GM19240 (cell line): ENCODE data around the gene SLC24A4.

ENCODE experiments used
- DNase-seq: peaks from one replicate; pipeline ENCODE4 v3.0.0; 2011; ENCODE audit warnings: low spot score; ENCODE audit not compliant: insufficient read length

SLC24A4 gene

DNA sequence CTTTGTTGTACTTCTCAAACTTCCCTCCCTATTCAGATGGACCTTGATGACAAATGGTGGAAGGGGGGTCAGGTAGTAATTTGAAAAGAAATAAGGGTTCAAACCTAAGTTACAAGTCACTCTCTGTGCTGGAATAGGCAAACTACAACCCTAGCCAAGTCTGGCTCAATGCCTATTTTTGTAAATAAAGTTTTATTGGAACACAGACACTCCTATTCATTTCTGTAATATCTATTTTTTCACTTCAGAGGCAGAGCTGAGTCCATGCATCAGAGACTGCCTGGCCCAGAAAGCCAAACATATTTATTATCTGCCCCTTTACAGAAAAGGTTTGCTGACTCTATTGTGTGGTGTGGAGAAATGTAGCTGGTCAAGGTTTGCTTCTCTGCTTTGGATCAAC lies 112.2 kb downstream of the SLC24A4 start:
- DNase-seq, result no peak

DNA sequence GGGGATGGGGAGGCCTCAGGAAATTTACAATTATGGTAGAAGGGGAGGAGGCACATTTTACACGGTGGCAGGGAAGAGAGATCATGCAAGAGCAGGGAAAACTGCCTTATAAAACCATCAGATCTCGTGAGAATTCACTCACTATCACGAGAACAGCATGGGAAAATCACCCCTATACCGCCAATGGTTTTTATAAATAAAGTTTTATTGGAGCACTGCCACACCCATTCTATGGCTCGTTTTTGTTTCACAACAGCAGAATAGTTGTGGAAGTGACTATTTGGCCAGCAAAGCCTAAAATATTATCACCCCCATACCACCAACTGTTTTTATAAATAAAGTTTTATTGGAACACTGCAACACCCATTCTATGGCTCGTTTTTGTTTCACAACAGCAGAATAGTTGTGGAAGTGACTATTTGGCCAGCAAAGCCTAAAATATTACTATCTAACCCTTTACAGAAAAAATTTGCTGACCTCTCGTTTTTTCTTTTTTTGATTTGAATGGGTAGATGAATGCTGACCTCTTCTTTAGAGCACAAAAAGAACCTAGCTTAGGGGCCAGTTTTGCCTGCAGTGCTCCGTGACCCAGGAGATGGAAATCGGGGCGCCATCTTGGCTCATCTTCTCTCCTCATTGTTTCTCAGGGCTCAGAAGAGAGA lies 113.3 kb downstream of the SLC24A4 start:
- DNase-seq, result no peak

DNA sequence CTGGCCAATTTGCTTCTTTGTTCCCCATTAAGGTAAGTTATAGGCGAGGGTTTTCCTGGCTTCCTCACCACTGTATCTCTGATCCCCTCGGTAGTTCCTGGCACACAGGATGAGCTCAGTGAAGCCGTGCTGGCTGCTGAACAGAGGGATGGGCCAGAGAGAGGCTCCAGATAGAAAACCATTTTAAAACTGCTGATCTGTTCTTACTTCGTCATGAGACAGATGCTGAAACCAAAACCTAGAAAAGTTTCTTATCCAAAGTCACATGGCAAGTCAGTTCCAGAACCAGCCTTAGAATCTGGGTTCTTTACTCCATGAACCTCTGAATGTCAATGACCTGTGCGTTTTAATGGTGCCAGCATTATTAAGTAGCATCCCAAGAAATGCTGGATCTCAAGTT lies 114.3 kb downstream of the SLC24A4 start:
- no peak for DNase-seq

DNA sequence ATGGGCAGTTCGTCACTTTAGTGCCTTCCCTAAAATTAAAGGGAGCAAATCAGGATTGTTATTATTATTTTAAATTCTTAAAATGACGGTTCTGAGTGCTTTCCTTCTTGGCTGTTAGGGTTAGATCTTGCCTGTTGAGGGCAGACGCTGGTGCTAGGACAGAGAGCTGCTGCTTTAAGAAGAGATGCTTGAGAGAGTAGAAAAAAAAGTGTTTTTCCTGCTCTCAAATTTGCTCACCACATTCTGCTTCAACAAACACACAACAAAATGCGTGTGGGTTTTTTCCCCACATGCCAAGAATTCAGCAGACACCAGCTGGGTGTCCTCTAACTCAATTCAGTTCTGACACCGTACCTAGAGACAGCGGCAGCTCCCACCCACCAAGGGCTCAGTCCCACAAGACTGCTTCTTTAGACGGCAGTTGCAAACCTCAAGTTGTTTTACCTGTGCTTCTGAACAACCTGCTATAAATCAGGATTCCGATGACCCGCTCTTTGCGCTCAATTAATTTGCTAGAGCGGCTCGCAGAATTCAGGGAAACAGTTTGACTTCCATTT lies 114.8 kb downstream of the SLC24A4 start:
- no peak for DNase-seq

DNA sequence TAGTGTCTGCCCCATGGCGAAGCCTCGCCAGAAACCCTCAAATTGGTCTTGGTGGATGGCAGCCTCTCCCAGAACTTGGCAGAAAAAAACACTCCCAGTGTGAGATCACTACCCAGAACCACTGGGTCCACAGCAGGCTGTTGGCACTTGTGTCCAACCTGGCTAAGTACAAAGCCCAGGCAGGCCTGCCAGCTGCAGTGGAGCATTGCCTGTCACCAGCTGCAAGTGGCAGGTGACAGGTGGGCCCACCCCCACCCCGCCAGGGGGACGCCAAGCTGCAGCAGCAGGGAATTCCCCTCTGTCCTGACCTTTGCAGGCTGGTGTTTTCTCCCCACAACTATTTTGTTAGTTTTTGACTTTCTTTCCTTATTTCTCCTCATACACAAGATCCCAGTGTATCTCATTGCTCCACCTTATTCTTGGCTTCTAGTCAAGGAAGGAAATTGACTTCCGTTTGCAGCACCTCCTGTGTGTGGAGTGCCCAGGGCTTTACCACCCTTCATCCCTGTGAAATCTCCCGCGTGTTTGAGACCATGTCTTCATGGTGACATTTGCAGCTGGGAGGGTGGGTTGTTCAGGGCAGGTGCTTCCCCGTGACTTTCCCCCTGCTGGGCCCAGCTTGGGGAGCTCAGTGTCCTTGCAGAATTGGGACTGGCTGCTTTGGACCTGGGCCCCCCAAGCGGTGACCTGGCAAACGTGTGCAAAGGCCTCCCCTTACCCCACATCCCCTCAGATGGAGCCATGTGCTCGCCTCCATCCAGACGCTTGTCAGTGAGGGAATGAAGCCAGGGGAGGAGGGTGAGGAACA lies 116.8 kb downstream of the SLC24A4 start:
- DNase-seq, result no peak

DNA sequence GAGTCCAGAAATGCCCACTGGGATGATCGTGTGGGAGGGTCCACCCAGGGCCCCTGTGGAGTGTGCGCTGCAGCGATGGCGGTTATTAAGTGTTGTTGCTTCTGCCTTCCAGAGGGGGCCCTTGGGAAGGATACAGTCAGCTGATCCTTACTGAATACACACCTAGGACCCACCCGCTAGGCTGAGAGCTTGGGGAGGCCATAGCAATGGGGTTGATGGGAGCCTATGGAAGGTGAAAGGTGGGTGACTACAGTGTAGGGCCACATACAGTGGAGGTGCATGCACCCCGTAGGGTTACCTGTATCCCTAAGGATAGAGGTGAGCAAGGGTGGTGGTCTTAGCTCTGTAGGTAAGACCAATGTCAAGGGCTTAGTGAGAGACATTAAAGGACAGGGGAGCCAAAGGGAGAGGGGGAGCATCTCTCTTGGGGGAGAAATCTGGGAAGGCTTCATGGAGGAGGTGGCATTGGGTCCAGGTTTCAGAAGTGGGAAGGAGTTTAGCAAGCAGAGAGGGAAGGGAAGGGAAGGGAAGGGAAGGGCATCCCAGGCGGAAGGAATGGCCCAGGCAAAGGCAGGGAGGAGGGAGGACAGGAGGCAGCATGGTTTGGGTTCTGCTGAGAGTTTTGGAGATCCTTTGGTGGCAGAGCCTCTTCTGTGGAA lies 117.5 kb downstream of the SLC24A4 start:
- no peak for DNase-seq

DNA sequence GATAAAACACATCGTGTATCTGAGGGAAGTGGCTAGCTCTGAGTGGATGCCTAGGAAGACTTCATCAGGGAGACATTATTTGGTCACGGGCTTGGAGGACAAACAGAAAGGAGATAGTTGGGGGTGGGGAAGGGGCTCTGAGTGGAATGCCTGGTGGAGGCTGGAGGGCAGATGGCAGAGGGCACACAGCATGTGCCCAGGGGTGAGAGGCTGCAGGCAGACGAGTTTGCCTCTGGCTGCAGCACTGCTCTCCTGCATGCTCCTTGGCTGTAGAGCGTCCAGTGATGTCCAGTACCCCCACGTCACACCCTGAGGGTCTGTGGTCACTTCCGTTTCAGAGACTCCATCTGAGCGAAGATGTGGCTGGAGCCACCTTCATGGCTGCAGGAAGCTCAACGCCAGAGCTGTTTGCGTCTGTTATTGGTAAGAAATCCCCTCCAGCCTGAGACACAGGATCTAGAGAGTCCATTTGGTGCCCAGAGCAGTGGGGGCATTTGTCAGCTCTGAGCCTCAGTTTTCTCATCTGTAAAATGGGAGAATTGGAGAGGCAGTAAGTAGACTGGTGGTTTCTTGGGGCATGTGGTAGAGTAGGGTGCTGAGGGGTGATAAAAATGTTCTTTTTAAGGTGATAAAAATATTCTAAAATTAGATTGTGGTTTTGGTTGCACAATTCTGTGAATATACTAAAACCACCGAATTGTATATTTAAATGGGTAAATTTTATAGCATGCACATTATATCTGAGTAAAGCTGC lies 119.0 kb downstream of the SLC24A4 start:
- DNase-seq, result no peak

DNA sequence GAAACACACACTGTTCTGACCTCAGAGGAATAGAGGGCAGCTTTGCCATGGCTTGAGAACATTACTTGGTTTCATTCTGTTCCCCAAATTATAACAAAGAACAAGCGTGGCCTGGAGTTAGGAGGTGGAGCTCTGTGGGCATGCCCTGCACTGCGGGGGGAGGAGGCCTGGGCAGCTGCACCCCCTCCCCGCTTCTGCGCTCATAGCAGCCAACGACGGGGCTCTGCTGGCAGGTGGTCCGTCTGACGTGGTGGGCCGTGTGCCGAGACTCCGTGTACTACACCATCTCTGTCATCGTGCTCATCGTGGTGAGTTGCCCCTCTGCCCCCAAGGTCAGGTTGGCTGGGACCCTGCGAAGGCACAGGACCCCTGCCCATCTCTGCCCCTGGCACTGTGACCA lies 120.2 kb downstream of the SLC24A4 start:
- no peak for DNase-seq

DNA sequence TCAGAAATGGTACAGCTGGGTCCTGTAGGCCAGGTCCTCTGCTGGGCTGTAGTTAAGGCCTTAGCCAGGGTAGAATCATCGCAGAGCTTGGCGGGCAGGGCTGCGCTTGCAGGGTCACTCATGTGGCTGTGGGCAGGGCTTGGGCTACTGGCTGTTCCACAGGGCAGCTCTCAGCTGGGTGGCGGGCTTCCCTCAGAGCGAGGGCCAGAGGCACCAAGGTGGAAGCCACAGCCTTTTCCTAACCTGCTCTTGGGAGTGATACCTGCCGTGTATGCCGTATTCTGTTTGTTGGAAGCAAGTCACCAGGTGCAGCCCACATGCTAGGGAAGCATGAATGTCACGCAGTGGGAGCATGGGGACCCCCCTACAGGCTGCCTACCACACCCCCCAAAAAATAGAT lies 120.8 kb downstream of the SLC24A4 start:
- no peak for DNase-seq

DNA sequence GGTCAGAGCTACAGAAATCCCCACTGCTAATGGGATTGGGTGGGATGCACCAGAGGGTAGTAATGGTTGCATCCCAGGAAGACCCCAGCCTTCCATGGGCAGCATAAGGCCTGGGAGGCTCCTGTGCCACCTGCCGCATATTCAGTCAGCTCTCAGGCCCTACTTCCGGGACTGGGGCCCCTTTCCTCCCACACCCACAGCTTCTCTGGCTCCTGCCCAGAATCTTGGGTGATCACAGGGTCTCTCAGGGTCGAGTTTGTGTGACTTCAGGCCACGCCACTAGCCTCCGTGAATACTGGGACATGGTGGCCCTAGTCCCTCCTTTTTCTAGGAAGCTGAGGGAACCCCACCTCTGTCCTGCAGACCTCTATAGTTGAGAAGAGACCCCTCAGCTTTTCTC lies 123.8 kb downstream of the SLC24A4 start:
- no peak for DNase-seq

DNA sequence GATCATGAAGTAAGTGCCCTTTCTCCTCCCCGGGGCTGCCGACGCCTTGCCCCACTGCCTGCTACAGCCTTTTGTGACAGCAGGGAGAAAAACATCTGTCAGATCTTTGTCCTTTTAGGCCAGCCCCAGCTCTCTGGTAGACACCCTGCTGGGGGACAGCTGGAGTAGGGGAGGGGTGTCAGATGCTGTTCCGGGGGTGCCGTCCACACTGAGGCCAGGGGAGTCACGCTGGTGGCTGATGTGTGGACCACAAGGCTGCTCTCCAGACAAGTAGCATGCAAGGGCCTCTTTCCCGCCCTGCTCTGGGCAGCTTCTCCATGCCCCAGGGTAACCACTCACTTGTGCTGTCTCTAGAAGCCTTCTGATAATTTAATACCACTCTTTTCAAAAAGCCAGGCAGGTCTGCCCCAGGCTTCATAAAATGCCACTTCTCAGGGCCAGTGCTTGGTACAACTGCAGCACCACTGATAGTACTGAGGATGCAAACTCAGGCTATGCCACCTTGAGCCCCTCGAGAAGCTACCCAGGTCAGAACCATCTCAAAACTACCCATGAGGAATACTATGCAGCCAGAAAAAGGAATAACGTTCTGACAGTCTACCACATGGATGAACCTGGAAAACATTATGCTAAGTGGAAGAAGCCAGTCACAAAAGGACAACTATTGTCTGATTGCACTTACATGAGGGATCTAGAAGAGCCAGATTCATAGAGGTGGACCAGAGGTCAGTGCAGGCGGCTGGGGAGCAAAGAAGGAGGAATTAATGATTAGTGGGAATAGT lies 124.6 kb downstream of the SLC24A4 start:
- DNase-seq, result no peak

DNA sequence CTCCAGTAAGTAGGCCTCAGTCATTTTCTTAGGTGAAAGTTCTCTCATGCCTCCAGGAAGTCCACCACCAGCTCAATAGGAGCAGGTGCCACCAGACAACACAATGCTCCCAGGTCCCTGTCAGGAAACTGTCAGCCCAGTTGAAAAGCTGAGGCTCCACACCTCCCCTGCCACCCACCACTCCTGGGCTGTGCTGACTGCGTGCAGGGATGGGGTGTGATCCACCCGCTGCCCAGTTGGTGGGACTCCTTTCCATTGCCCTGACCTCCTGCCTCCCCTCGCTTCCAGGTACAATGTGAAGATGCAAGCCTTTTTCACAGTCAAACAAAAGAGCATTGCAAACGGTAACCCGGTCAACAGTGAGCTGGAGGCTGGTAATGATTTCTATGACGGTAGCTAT lies 125.8 kb downstream of the SLC24A4 start:
- no peak for DNase-seq

DNA sequence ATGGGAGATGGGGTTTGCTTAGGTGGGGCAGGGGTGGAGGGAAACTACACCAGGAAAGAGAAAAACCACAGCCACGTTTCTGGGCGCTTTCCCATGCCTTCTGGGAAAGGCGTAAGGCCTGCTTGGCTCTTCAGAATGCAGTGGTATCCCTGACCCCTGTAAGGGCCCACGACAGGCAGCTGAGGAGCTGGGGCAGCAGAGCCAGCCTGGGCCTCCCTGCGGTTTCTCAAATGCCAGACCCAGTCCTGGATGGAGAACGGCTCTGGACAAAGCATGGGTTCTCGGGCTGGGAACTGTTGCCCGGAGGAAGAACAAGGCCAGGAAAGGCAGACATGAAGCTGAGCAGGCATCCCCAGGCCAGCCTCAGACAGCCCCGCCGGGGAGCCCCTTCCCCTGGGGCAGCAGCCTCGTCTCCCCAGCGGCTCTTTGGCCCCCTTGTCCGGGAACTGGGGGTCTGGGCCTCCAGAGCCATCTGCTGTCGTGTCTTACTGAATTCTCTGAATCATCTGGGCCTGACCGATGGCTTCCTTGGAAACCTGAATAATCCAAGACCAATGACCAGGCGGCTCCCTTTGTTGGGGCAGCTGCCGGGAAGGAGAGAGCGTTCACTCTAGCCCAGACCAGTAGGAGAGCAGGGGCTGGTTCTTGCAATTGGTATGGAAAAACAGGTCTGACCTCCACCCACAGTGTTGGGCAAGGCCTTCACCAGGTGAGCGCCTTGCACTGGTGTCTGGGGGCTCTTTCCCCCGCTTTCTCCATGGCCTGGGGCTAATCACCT lies 126.6 kb downstream of the SLC24A4 start:
- DNase-seq, result no peak

DNA sequence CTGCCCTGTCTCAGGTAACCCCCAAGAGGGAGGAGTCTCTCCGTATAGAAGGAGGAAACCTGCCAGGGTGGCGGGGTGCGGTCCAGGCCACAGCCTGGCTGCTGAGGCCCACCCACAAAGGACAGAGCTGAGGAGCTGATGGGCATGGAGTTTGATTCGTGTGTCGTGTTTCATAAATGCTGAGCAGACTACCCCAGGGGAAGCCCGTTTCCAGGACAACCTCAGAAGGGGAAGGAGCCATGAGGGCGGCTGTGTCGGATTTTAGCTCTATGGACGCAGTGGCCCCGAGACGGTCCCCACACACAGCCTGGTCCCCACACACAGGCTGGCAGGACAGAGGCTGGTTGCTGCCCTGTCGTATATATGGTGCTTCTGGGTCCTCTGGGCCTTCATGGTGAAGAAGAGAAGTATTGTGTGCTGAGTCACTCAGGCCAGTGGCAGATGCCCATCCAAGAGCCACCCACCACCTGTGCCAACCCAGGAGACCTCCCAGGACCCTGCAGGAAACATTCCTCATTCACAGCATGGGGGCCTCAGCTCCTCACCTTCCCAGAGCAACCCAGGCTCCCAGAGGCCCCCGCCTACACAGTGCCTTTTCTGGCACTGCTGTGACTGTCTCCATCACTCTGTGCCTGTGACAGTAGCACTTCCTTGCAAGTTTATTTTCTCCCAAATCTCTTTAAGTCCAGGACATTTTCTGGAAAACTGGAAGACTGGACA lies 127.5 kb downstream of the SLC24A4 start:
- no peak for DNase-seq

DNA sequence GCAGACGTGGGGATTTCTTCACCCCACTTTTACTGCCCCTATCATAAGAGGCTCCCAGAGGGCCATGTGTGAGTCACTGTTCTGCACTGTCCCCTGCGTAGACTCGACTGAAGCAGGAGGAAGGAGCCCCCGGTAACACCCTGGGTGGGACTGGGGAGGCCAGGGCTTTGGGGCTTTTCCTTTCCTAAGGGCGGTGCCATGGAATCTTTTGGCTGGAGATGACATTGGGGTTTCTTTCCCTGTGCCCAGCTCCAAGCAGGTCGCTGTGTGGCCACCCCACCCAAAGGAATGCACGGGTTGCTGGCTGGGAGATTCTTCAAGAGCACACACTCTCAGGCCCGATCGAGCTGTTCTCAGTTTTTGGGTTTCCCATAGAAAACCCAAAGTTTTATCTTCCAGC lies 128.3 kb downstream of the SLC24A4 start:
- DNase-seq, result no peak

DNA sequence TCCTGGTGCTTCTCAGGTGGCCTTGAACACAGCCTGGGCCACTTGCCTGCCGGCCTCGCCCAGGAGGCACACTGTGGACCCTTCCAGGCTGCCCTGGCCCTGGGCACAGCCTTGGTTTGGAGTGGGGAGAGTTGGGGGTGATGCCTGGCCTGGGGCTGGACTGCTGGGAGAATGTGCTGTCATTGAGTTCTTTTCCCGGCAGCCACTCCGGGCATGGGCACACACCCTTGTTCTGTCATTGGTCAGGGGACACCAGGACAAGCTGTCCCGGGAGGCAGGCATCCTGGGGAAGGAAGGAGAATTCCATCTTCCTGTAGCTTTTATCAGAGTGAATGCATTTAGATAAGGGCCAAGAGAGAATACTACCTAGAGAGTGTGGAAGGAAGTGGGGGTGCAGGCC lies 128.8 kb downstream of the SLC24A4 start:
- DNase-seq, result no peak

DNA sequence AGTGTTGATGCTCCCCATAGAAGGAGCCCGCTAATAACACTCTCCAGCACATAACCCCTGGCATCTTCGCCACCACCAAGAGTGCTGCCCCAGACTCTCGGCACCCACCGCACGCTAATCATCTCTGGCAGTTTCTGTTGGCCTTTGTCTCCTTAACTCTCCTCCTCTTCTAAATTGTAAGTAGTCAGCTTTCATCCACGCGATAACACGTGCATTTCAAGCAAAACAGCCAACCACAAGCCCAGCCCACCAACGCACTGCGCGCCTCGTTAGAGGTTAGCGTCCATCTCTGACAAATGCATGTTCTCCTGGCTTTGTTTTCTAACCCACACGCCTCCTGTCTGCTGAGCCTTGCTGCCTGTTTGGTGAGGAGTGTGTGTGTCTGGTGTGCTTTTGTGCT lies 129.5 kb downstream of the SLC24A4 start:
- no peak for DNase-seq

DNA sequence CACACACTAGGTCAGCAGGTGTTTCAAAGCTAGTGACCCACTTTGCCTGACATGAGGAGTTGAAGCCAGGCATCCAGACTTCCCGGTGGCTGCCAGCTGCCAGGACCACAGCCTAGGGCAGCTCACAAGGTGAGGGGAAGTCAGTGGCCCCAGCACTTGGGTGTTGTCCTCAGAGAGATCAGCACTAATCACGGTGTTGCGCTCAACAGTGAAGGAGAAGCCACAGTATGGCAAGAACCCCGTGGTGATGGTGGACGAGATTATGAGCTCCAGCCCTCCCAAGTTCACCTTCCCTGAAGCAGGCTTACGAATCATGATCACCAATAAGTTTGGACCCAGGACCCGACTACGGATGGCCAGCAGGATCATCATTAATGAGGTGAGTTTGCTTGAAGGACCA lies 130.7 kb downstream of the SLC24A4 start:
- DNase-seq, result no peak

DNA sequence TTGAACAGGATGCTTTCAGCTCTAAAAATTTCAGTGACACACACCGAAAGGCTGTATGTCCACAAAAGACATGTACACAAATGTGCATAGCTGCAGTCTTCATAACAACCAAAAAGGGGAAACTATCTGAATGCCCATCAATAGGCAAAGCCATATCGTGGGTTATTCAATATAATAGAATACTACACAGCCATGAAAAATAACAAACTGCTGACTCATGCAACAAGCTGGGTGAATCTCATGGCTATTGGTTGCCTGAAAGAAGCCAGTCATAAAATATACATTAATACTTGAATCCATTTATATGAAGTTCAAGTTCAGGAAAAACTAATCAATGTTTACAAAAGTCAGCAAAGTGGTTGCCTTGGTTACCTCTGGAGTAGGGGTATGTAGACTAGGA lies 132.3 kb downstream of the SLC24A4 start:
- no peak for DNase-seq
